Loucy (cell line): ENCODE measurements around the gene PERCC1.

Experiments
- H2AFZ ChIP-seq: fragments of 200-600 bp; sonication (generic); 2 replicates; pipeline ENCODE4 v1.6.0; 2016; ENCODE audit warnings: antibody characterized with exemption, mild to moderate bottlenecking, low read length, moderate library complexity
- H3F3A ChIP-seq: fragments of 200-600 bp; 2 replicates; pipeline ENCODE4 v1.6.0; 2016; ENCODE audit warnings: antibody characterized with exemption, low read depth, mild to moderate bottlenecking
- H3K27me3 ChIP-seq: fragments of 200-600 bp; sonication (generic); 2 replicates; pipeline ENCODE4 v1.6.1; 2014; ENCODE audit warnings: low read length, mild to moderate bottlenecking; ENCODE audit not compliant: insufficient read depth, poor library complexity, severe bottlenecking
- H3K36me3 ChIP-seq: fragments of 200-600 bp; sonication (generic); 2 replicates; pipeline ENCODE4 v1.6.1; 2016; ENCODE audit warnings: low read length; ENCODE audit not compliant: insufficient read depth
- H3K4me1 ChIP-seq: fragments of 200-600 bp; sonication (generic); 2 replicates; pipeline ENCODE4 v1.5.1; 2014; ENCODE audit warnings: low read length, mild to moderate bottlenecking; ENCODE audit not compliant: insufficient read depth, poor library complexity, severe bottlenecking
- H3K4me2 ChIP-seq: fragments of 200-600 bp; sonication (generic); 2 replicates; pipeline ENCODE4 v1.6.0; 2014; ENCODE audit warnings: antibody characterized with exemption, low read length, low read depth, mild to moderate bottlenecking; ENCODE audit not compliant: poor library complexity, severe bottlenecking
- H3K4me3 ChIP-seq: fragments of 200-600 bp; sonication (generic); 2 replicates; pipeline ENCODE4 v1.5.1; 2014; ENCODE audit warnings: low read length, mild to moderate bottlenecking, mixed read lengths; ENCODE audit not compliant: poor library complexity, severe bottlenecking
- H3K79me2 ChIP-seq: fragments of 200-600 bp; sonication (generic); 2 replicates; pipeline ENCODE4 v1.6.1; 2014; ENCODE audit warnings: low read length; ENCODE audit not compliant: insufficient read depth
- H3K9ac ChIP-seq: fragments of 200-600 bp; sonication (generic); 2 replicates; pipeline ENCODE4 v1.6.0; 2014; ENCODE audit warnings: mild to moderate bottlenecking, low read depth, low read length, moderate library complexity; ENCODE audit not compliant: poor library complexity, severe bottlenecking
- H3K9me2 ChIP-seq: fragments of 200-600 bp; sonication (generic); replicated peaks from 2 replicates; pipeline ENCODE4 v1.6.1; 2016; ENCODE audit warnings: low read depth, low read length, mixed read lengths
- H3K9me3 ChIP-seq: fragments of 200-600 bp; sonication (generic); 2 replicates; pipeline ENCODE4 v1.6.1; 2014; ENCODE audit warnings: mild to moderate bottlenecking, antibody characterized with exemption, low read length, low read depth; ENCODE audit not compliant: insufficient read depth
- H4K20me1 ChIP-seq: fragments of 200-600 bp; sonication (generic); 2 replicates; pipeline ENCODE4 v1.6.0; 2014; ENCODE audit warnings: antibody characterized with exemption, low read length, mild to moderate bottlenecking; ENCODE audit not compliant: insufficient read depth, poor library complexity, severe bottlenecking
- CTCF ChIP-seq: fragments of 200-600 bp; sonication (generic); conservative IDR thresholded peaks from 2 replicates; pipeline ENCODE4 v1.5.1; 2014; ENCODE audit warnings: mild to moderate bottlenecking, antibody characterized with exemption, low read length
- EZH2phosphoT487 ChIP-seq: fragments of 200-600 bp; IDR thresholded peaks from 2 replicates; pipeline ENCODE4 v1.6.1; 2018; ENCODE audit warnings: antibody characterized with exemption, mild to moderate bottlenecking, moderate library complexity, borderline replicate concordance

The PERCC1 gene

GRCh38 chr16:1390239-1390779 is 40.6 kb upstream of the PERCC1 start:
- no peaks in the 10 kb centered on the region for H3K27me3 ChIP-seq
- no peak overlapping the region for H3K4me3 ChIP-seq
- TF ChIP-seq CTCF (no peak), EZH2phosphoT487 (no peak)
- H3K9me3 ChIP-seq = no peaks in the 10 kb centered on the region
- H3K79me2 ChIP-seq = no peaks in the 10 kb centered on the region
- no peaks in the 10 kb centered on the region for H3K4me1 ChIP-seq
- no peaks in the 10 kb centered on the region for H3F3A ChIP-seq
- H3K9me2 ChIP-seq = no peaks in the 10 kb centered on the region
- no peak overlapping the region for H3K9ac ChIP-seq
- H2AFZ ChIP-seq = no peak overlapping the region
- H4K20me1 ChIP-seq = no peaks in the 10 kb centered on the region
- H3K4me2 ChIP-seq = no peak overlapping the region
- H3K36me3 ChIP-seq = no peaks in the 10 kb centered on the region

- Histone ChIP-seq H3K4me1 (no peaks in the 10 kb centered on the region), H3K27me3 (no peaks in the 10 kb centered on the region), H3F3A (no peaks in the 10 kb centered on the region), H2AFZ (no peak overlapping the region), H3K9me3 (no peaks in the 10 kb centered on the region), H3K9ac (no peak overlapping the region), H3K4me3 (no peak overlapping the region), H3K36me3 (no peaks in the 10 kb centered on the region), H3K9me2 (no peaks in the 10 kb centered on the region), H3K4me2 (no peak overlapping the region), H4K20me1 (no peaks in the 10 kb centered on the region), H3K79me2 (no peaks in the 10 kb centered on the region)
- TF ChIP-seq CTCF = no peak
- no peak for TF ChIP-seq EZH2phosphoT487
Measured at GRCh38 chr16:1392826-1393225, 38.1 kb upstream of the PERCC1 start.

GRCh38 chr16:1393613-1394176 is 37.2 kb upstream of the PERCC1 start:
- Histone ChIP-seq H3K9ac (no peak overlapping the region), H3K79me2 (no peaks in the 10 kb centered on the region), H3K9me3 (no peaks in the 10 kb centered on the region), H3K4me1 (no peaks in the 10 kb centered on the region), H3K4me3 (no peak overlapping the region), H2AFZ (no peak overlapping the region), H3F3A (no peaks in the 10 kb centered on the region), H4K20me1 (no peaks in the 10 kb centered on the region), H3K27me3 (no peaks in the 10 kb centered on the region), H3K4me2 (no peak overlapping the region), H3K9me2 (no peaks in the 10 kb centered on the region), H3K36me3 (no peaks in the 10 kb centered on the region)
- TF ChIP-seq CTCF (no peak), EZH2phosphoT487 (no peak)
